ENCODE results near the gene TMED4. TPM values are rescaled to one million over a fixed set of nuclear protein-coding genes. Genes with fewer than 3 reads are reported as not detected.

TMED4 gene
- total and polyA plus RNA-seq, 2 of the 13 experiments (the other 11 are each of a cell fraction or from before 2014, with no cell fraction given) = 81.4 to 109 TPM

GRCh38 chr7:44573464-44574286 lies 8.4 kb downstream of the TMED4 start, which contains the start of gene DDX56:
DDX56 (minus strand) TSS chr7:44573908; CDS start chr7:44573895, 13 bp downstream.
- Histone ChIP-seq H4K20me1 (ENCODE audit: insufficient read depth, low read length) (no peaks in the 10 kb centered on the region), H3K27me3 (ENCODE audit: control insufficient read depth in 1 of 2, insufficient read depth in 2 of 2, low read length in 2 of 2) (no peaks in the 10 kb centered on the region; a peak in 1 of 5 replicates), H3K27ac (ENCODE audit: extremely low read length, insufficient read depth, low read length) (peak within 1 kb of the TSS; percentile 83), H3K9me3 (ENCODE audit: low read length) (no peaks in the 10 kb centered on the region), H3K4me3 (replicated peaks in 1 of 3; ENCODE audit: insufficient read depth in 1 of 3, low read depth in 2 of 3, low read length in 3 of 3) (peak within 1 kb of the TSS; percentile 77 to 91 (median 83)), H2AFZ (ENCODE audit: low read length) (no peak within 1 kb of the TSS), H3K4me2 (ENCODE audit: low read depth, low read length) (peak within 1 kb of the TSS; percentile 99), H3K4me1 (ENCODE audit: insufficient read depth, low read length) (peaks cover 39% of the 10 kb centered on the region), H3K79me2 (ENCODE audit: insufficient read depth, low read length) (peaks cover 33% of the 10 kb centered on the region), H3K9ac (ENCODE audit: insufficient read depth, low read depth, low read length) (peak within 1 kb of the TSS; percentile 93), H3K36me3 (replicated peaks in 1 of 2; ENCODE audit: control insufficient read depth in 1 of 2, insufficient read depth in 2 of 2, low read length in 2 of 2) (peaks cover 24 to 50% of the 10 kb centered on the region in 2 experiments)
- ChIA-PET CTCF (ENCODE audit: low intra/inter-chr PET ratio, low total read pairs) (no interaction called here), POLR2A (interaction anchor here (0.6 to 2.8 kb wide), 29 partner anchors 9 to 538 kb away, joined by 3 to 45 read pairs (median 4); partner anchors contain the start of genes NPC1L1, NUDCD3, OGDH and POLD2)
- intact Hi-C loops (cut with micrococcal nuclease; ENCODE audit: unreplicated experiment) (loop anchor here (5.0 kb wide), 1 partner anchor 81 kb away; the partner anchor contains the start of gene NUDCD3), in situ Hi-C loops (cut with HindIII; ENCODE audit: extremely low pct_ligation_motif_present, low pct_unique_long_range_greater_than_20kb) (no loop called here)
- peak; percentile 96 for DNase-seq (ENCODE audit: low spot score)
- no TSS peak for BruUV-seq (replicated peaks)
- WGBS (ENCODE audit: low lambda C conversion rate) = 3% methylated on average over 28 of the region's 74 CpGs
- peak; percentile 97 for ATAC-seq
- FAIRE-seq = peak; percentile 97
- TF ChIP-seq ZIK1 (CRISPR knock-in tag; IDR thresholded peaks at IDR 0.05; ENCODE audit: borderline replicate concordance, low read depth) (peak; percentile 94; the same call in 1 of the 2 replicates), KDM2A (CRISPR knock-in tag; IDR thresholded peaks at IDR 0.05; ENCODE audit: borderline replicate concordance, low read depth) (peak; percentile 99), HMG20B (CRISPR knock-in tag; conservative IDR thresholded peaks at IDR 0.05) (no peak), ZNF224 (CRISPR knock-in tag; IDR thresholded peaks at IDR 0.05) (0 out of 2 replicates have a peak, but pooled peaks have one; percentile 45), MYC (CRISPR knock-in tag; IDR thresholded peaks at IDR 0.05; ENCODE audit: borderline replicate concordance) (peak; percentile 98), CBFB (CRISPR knock-in tag; IDR thresholded peaks at IDR 0.05) (peak; percentile 57; the same call in 1 of the 2 replicates), NFRKB (IDR thresholded peaks at IDR 0.05) (no peak), MXD1 (CRISPR knock-in tag; IDR thresholded peaks at IDR 0.05) (peak; percentile 96), MEF2D (CRISPR knock-in tag; IDR thresholded peaks at IDR 0.05) (peak; percentile 88), PITX1 (CRISPR knock-in tag; IDR thresholded peaks at IDR 0.05) (peak; percentile 66; the same call in 1 of the 2 replicates), DMAP1 (CRISPR knock-in tag; IDR thresholded peaks at IDR 0.05) (peak; percentile 96), ZSCAN31 (CRISPR knock-in tag; IDR thresholded peaks at IDR 0.05; ENCODE audit: low read depth) (peak; percentile 78)
- TF ChIP-seq, protein P1, sequence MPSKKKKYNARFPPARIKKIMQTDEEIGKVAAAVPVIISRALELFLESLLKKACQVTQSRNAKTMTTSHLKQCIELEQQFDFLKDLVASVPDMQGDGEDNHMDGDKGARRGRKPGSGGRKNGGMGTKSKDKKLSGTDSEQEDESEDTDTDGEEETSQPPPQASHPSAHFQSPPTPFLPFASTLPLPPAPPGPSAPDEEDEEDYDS (CRISPR knock-in tag; IDR thresholded peaks at IDR 0.05) = peak; percentile 86
- TF ChIP-seq, protein P2, sequence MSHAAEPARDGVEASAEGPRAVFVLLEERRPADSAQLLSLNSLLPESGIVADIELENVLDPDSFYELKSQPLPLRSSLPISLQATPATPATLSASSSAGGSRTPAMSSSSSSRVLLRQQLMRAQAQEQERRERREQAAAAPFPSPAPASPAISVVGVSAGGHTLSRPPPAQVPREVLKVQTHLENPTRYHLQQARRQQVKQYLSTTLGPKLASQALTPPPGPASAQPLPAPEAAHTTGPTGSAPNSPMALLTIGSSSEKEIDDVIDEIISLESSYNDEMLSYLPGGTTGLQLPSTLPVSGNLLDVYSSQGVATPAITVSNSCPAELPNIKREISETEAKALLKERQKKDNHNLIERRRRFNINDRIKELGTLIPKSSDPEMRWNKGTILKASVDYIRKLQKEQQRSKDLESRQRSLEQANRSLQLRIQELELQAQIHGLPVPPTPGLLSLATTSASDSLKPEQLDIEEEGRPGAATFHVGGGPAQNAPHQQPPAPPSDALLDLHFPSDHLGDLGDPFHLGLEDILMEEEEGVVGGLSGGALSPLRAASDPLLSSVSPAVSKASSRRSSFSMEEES (CRISPR knock-in tag; IDR thresholded peaks at IDR 0.05) = peak; percentile 85; the same call in 1 of the 2 replicates
- TF ChIP-seq, protein P3, sequence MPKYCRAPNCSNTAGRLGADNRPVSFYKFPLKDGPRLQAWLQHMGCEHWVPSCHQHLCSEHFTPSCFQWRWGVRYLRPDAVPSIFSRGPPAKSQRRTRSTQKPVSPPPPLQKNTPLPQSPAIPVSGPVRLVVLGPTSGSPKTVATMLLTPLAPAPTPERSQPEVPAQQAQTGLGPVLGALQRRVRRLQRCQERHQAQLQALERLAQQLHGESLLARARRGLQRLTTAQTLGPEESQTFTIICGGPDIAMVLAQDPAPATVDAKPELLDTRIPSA (CRISPR knock-in tag; IDR thresholded peaks at IDR 0.05; ENCODE audit: borderline replicate concordance) = no peak; the same call in 1 of the 2 replicates
- TF ChIP-seq, protein P4, sequence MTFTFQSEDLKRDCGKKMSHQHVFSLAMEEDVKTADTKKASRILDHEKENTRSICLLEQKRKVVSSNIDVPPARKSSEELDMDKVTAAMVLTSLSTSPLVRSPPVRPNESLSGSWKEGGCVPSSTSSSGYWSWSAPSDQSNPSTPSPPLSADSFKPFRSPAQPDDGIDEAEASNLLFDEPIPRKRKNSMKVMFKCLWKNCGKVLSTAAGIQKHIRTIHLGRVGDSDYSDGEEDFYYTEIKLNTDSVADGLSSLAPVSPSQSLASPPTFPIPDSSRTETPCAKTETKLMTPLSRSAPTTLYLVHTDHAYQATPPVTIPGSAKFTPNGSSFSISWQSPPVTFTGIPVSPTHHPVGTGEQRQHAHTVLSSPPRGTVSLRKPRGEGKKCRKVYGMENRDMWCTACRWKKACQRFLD (CRISPR knock-in tag; IDR thresholded peaks at IDR 0.05; ENCODE audit: borderline replicate concordance) = peak; percentile 83
